IMR-90 (cell line): ENCODE results near the gene ANKRD44.

Experiments
- CTCF ChIP-seq: conservative IDR thresholded peaks from 2 replicates; pipeline ENCODE4 v1.5.1; 2012; ENCODE audit warnings: mild to moderate bottlenecking, low read depth, low read length, improper control_type of control experiment
- ELK1 ChIP-seq: fragments of 150-350 bp; IDR thresholded peaks from 2 replicates; pipeline ENCODE4 v1.6.1; 2016; ENCODE audit warnings: low read depth, mild to moderate bottlenecking, low read length, moderate library complexity, borderline replicate concordance
- MAFK ChIP-seq: IDR thresholded peaks from 2 replicates; pipeline ENCODE4 v1.6.1; 2012; ENCODE audit warnings: low read depth, low read length, improper control_type of control experiment
- RCOR1 ChIP-seq: IDR thresholded peaks from 2 replicates; pipeline ENCODE4 v1.6.1; 2012; ENCODE audit warnings: mild to moderate bottlenecking, low read length, improper control_type of control experiment; ENCODE audit not compliant: insufficient replicate concordance
- RFX5 ChIP-seq: IDR thresholded peaks from 2 replicates; pipeline ENCODE4 v1.8.0; 2012; ENCODE audit warnings: low read depth, mild to moderate bottlenecking, low read length, moderate library complexity

DNA sequence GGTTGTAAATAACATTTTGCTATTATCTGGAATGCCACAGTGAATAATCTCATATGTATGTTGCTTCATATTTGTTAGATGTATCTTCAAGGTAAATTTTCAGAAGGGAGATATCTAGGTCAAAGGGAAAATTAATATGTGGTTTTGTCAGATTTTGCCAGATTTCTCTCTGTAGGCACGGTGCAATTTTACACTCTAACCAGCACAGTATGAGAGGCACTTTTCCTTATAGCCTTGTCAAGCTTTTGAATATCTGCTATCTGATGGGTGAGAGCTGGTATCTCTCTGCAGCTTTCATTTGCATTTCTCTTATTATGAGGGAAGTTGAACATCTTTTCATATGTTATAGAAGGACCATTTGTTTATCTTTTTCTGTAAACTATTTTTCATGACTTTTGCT is 208.3 kb downstream of the ANKRD44 start:
- no peak for TF ChIP-seq CTCF
- TF ChIP-seq MAFK: no peak
- TF ChIP-seq RCOR1: no peak
- no peak for TF ChIP-seq ELK1
- no peak for TF ChIP-seq RFX5
